HepG2 (cell line): ENCODE data around the gene FRMD8. TPM values are rescaled to one million over a fixed set of nuclear protein-coding genes. Genes with fewer than 3 reads are reported as not detected.

Source experiments
- FOXC1 ChIP-seq: sonication (generic); formaldehyde crosslinking; IDR thresholded peaks from 2 replicates; pipeline ENCODE4 v1.8.0; 2022; ENCODE audit warnings: mild to moderate bottlenecking, missing genetic modification reagents, borderline replicate concordance
- GATAD2A ChIP-seq: IDR thresholded peaks from 2 replicates; pipeline ENCODE4 v1.6.1; 2016
- ISL2 ChIP-seq: sonication (generic); formaldehyde crosslinking; IDR thresholded peaks from 2 replicates; pipeline ENCODE4 v1.5.0; 2020; ENCODE audit warnings: missing genetic modification reagents
- NR2C2 ChIP-seq: sonication (generic); formaldehyde crosslinking; IDR thresholded peaks from 2 replicates; pipeline ENCODE4 v1.4.0; 2020; ENCODE audit warnings: missing genetic modification reagents, mild to moderate bottlenecking, moderate library complexity, borderline replicate concordance
- SIN3B ChIP-seq: fragments of 150-350 bp; IDR thresholded peaks from 2 replicates; pipeline ENCODE4 v1.6.1; 2014; ENCODE audit warnings: low read length
- SOX6 ChIP-seq, 2 experiments: fragments of 450-650 bp in 1 of 2; sonication (generic) in 1 of 2; formaldehyde crosslinking in 1 of 2; IDR thresholded peaks; 2 replicates each; pipeline versions ENCODE4 v1.4.0 to v1.6.1; 2017 to 2020; ENCODE audit warnings: antibody characterized with exemption in 1 of 2, mild to moderate bottlenecking in 1 of 2, missing genetic modification reagents in 1 of 2
- TARDBP ChIP-seq: sonication (generic); formaldehyde crosslinking; IDR thresholded peaks from 2 replicates; pipeline ENCODE4 v1.8.0; 2022; ENCODE audit warnings: mild to moderate bottlenecking, missing genetic modification reagents
- THAP11 ChIP-seq: IDR thresholded peaks from 2 replicates; pipeline ENCODE4 v1.6.1; 2016; ENCODE audit warnings: missing biosample characterization, missing genetic modification reagents
- ZBTB42 ChIP-seq: sonication (generic); formaldehyde crosslinking; IDR thresholded peaks from 2 replicates; pipeline ENCODE4 v1.5.0; 2020; ENCODE audit warnings: mild to moderate bottlenecking, missing genetic modification reagents
- ZFX ChIP-seq: sonication (generic); formaldehyde crosslinking; IDR thresholded peaks from 2 replicates; pipeline ENCODE4 v1.4.0; 2020; ENCODE audit warnings: mild to moderate bottlenecking, low read depth, missing genetic modification reagents, moderate library complexity
- ZMYM3 ChIP-seq: sonication (generic); formaldehyde crosslinking; IDR thresholded peaks from 2 replicates; pipeline ENCODE4 v1.5.1; 2020; ENCODE audit warnings: mild to moderate bottlenecking, missing genetic modification reagents
- ZNF260 ChIP-seq: sonication (generic); formaldehyde crosslinking; IDR thresholded peaks from 2 replicates; pipeline ENCODE4 v1.4.0; 2020; ENCODE audit warnings: missing genetic modification reagents, low read depth, mild to moderate bottlenecking, borderline replicate concordance
- ZNF263 ChIP-seq: sonication (generic); formaldehyde crosslinking; IDR thresholded peaks from 2 replicates; pipeline ENCODE4 v1.4.0; 2020; ENCODE audit warnings: missing genetic modification reagents
- ZNF501 ChIP-seq: sonication (generic); formaldehyde crosslinking; IDR thresholded peaks from 2 replicates; pipeline ENCODE4 v1.5.1; 2020; ENCODE audit warnings: mild to moderate bottlenecking, moderate library complexity, missing genetic modification reagents
- ZNF567 ChIP-seq: sonication (generic); formaldehyde crosslinking; IDR thresholded peaks from 2 replicates; pipeline ENCODE4 v1.8.1; 2023; ENCODE audit warnings: mild to moderate bottlenecking, missing genetic modification reagents, borderline replicate concordance
- ZNF572 ChIP-seq: sonication (generic); formaldehyde crosslinking; IDR thresholded peaks from 2 replicates; pipeline ENCODE4 v1.5.1; 2020; ENCODE audit warnings: mild to moderate bottlenecking, missing genetic modification reagents
- polyA plus RNA-seq, 8 experiments: library from polyadenylated mRNA; depleted of rRNA in 3 of 8; stranded (reverse) in 7 of 8; unstranded in 1 of 8; fragments of >200 nt; fragmentation: Illumina TruSeq in 4 of 8; extraction: Trizol in 4 of 8; gene quantifications; 2 replicates each; pipeline versions ENCODE4 v1.2.1 to v1.2.3, GENCODE V29; 2011 to 2016; ENCODE audit warnings: low read depth in 4 of 8, missing spikeins in 1 of 8, mixed read lengths in 1 of 8; ENCODE audit not compliant: insufficient read depth in 1 of 8
- total RNA-seq, 5 experiments: library from RNA; depleted of rRNA; stranded (reverse); fragments of >200 nt; fragmentation: Illumina TruSeq; extraction: Trizol; gene quantifications; 2 replicates each; pipeline ENCODE4 v1.2.3, GENCODE V29; 2016; ENCODE audit warnings: low read depth in 1 of 5
- TF ChIP-seq, protein P1 (sequence below): sonication (generic); formaldehyde crosslinking; IDR thresholded peaks from 2 replicates; pipeline ENCODE4 v1.4.0; 2020; ENCODE audit warnings: missing genetic modification reagents
- TF ChIP-seq, protein P2 (sequence below), 2 experiments: sonication (generic) in 1 of 2; formaldehyde crosslinking in 1 of 2; IDR thresholded peaks; 2 replicates each; pipeline versions ENCODE4 v1.4.0 to v1.6.1; 2018 to 2020; ENCODE audit warnings: missing genetic modification reagents in 2 of 2, borderline replicate concordance in 1 of 2, low read depth in 1 of 2, mild to moderate bottlenecking in 1 of 2, missing biosample characterization in 1 of 2
- TF ChIP-seq, protein P3 (sequence below): sonication (generic); formaldehyde crosslinking; conservative IDR thresholded peaks from 2 replicates; pipeline ENCODE4 v1.8.0; 2022; ENCODE audit warnings: mild to moderate bottlenecking, moderate library complexity, missing genetic modification reagents
- TF ChIP-seq, protein P4 (sequence below): sonication (generic); formaldehyde crosslinking; IDR thresholded peaks from 2 replicates; pipeline ENCODE4 v1.4.0; 2020; ENCODE audit warnings: mild to moderate bottlenecking, low read depth, missing genetic modification reagents

Gene FRMD8
- total and polyA plus RNA-seq, 2 of the 13 experiments (the other 11 are each of a cell fraction or from before 2014, with no cell fraction given): 5.8 to 20.6 TPM

DNA sequence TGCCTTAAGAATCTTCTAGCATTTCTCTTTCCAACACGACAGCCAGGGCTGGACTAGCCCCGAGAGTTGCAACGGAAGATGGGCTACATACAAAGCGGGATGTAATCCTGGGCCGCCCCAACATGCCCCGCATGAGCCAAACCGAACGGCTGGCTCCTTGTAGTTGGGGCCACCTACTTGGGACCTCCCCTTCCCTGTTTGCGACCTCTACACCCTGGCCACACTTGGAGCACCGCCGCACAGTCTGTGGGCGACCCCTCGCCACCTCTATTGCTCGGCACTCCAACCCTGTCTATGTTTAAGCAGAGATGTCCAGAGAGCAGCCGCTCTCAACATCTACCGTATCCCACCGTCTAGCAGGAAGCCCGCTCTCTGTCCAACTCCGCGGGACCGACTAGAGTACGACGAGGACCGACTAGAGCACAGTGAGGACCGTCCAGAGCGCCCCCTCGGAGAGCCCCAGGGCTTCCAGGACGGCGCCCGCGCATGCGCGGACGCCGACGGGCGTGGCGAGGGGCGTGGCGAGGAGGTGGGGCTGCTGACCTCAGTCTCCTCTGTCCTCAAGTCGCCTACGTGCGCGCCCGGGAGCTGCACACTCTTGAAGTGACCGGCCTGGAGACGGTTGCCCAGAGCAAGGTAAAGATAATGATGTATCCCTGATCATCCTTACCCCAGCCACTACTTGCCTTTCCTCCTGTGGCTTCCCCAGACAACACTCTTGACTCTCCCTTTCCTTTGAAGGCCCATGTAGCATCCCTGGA is 68.4 kb downstream of the FRMD8 start (continued):
- TF ChIP-seq ZNF260 (CRISPR knock-in tag) (no peak), SIN3B (no peak), ZNF501 (CRISPR knock-in tag) (peak; percentile 65; the same call in 1 of the 2 replicates), ZNF263 (CRISPR knock-in tag) (peak; percentile 82), GATAD2A (peak; percentile 10; the same call in 1 of the 2 replicates), THAP11 (CRISPR knock-in tag) (0 out of 2 replicates have a peak, but pooled peaks have one; percentile 33), ZNF567 (CRISPR knock-in tag) (peak; percentile 14; the same call in 1 of the 2 replicates), SOX6 (IDR thresholded peaks at IDR 0.05) (no peak), SOX6 (CRISPR knock-in tag; IDR thresholded peaks at IDR 0.05) (peak; percentile 42; the same call in 1 of the 2 replicates), ZBTB42 (CRISPR knock-in tag) (0 out of 2 replicates have a peak, but pooled peaks have one; percentile 24), ZFX (CRISPR knock-in tag) (peak; percentile 63; the same call in 1 of the 2 replicates), NR2C2 (CRISPR knock-in tag) (0 out of 2 replicates have a peak, but pooled peaks have one; percentile 38), ISL2 (0 out of 2 replicates have a peak, but pooled peaks have one; percentile 11), ZMYM3 (CRISPR knock-in tag) (0 out of 2 replicates have a peak, but pooled peaks have one; percentile 17), ZNF572 (CRISPR knock-in tag) (peak; percentile 76; the same call in 1 of the 2 replicates), FOXC1 (0 out of 2 replicates have a peak, but pooled peaks have one; percentile 30), TARDBP (CRISPR knock-in tag) (peak; percentile 10; the same call in 1 of the 2 replicates)
- TF ChIP-seq, protein P1, sequence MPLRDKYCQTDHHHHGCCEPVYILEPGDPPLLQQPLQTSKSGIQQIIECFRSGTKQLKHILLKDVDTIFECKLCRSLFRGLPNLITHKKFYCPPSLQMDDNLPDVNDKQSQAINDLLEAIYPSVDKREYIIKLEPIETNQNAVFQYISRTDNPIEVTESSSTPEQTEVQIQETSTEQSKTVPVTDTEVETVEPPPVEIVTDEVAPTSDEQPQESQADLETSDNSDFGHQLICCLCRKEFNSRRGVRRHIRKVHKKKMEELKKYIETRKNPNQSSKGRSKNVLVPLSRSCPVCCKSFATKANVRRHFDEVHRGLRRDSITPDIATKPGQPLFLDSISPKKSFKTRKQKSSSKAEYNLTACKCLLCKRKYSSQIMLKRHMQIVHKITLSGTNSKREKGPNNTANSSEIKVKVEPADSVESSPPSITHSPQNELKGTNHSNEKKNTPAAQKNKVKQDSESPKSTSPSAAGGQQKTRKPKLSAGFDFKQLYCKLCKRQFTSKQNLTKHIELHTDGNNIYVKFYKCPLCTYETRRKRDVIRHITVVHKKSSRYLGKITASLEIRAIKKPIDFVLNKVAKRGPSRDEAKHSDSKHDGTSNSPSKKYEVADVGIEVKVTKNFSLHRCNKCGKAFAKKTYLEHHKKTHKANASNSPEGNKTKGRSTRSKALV (CRISPR knock-in tag): no peak
- TF ChIP-seq, protein P2, sequence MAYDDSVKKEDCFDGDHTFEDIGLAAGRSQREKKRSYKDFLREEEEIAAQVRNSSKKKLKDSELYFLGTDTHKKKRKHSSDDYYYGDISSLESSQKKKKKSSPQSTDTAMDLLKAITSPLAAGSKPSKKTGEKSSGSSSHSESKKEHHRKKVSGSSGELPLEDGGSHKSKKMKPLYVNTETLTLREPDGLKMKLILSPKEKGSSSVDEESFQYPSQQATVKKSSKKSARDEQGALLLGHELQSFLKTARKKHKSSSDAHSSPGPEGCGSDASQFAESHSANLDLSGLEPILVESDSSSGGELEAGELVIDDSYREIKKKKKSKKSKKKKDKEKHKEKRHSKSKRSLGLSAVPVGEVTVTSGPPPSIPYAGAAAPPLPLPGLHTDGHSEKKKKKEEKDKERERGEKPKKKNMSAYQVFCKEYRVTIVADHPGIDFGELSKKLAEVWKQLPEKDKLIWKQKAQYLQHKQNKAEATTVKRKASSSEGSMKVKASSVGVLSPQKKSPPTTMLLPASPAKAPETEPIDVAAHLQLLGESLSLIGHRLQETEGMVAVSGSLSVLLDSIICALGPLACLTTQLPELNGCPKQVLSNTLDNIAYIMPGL (CRISPR knock-in tag; IDR thresholded peaks at IDR 0.05; ENCODE audit: borderline replicate concordance in 1 of 2, low read depth in 1 of 2): peak in 1 of 2 experiments; percentile 80; a peak in 2 of 4 replicates
- TF ChIP-seq, protein P3, sequence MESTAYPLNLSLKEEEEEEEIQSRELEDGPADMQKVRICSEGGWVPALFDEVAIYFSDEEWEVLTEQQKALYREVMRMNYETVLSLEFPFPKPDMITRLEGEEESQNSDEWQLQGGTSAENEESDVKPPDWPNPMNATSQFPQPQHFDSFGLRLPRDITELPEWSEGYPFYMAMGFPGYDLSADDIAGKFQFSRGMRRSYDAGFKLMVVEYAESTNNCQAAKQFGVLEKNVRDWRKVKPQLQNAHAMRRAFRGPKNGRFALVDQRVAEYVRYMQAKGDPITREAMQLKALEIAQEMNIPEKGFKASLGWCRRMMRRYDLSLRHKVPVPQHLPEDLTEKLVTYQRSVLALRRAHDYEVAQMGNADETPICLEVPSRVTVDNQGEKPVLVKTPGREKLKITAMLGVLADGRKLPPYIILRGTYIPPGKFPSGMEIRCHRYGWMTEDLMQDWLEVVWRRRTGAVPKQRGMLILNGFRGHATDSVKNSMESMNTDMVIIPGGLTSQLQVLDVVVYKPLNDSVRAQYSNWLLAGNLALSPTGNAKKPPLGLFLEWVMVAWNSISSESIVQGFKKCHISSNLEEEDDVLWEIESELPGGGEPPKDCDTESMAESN (CRISPR knock-in tag): 0 out of 2 replicates have a peak, but pooled peaks have one; percentile 37
- TF ChIP-seq, protein P4, sequence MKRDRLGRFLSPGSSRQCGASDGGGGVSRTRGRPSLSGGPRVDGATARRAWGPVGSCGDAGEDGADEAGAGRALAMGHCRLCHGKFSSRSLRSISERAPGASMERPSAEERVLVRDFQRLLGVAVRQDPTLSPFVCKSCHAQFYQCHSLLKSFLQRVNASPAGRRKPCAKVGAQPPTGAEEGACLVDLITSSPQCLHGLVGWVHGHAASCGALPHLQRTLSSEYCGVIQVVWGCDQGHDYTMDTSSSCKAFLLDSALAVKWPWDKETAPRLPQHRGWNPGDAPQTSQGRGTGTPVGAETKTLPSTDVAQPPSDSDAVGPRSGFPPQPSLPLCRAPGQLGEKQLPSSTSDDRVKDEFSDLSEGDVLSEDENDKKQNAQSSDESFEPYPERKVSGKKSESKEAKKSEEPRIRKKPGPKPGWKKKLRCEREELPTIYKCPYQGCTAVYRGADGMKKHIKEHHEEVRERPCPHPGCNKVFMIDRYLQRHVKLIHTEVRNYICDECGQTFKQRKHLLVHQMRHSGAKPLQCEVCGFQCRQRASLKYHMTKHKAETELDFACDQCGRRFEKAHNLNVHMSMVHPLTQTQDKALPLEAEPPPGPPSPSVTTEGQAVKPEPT (CRISPR knock-in tag): peak; percentile 46; the same call in 1 of the 2 replicates
